Tibial nerve (tissue), 4 donors: ENCODE data around the gene INPP5E. TPM values are rescaled to one million over a fixed set of nuclear protein-coding genes. Genes with fewer than 3 reads are reported as not detected.

Experiments used
- DNase-seq, 2 donors: peaks; one replicate each; pipeline ENCODE4 v3.0.0-alpha.2; 2019; ENCODE audit warnings: low spot score in 2 of 2
- H3K27ac ChIP-seq, 4 donors: fragments of 200-600 bp; sonication (generic) in 3 of 4; one replicate each; pipeline ENCODE4 v1.5.1; 2017 to 2019; ENCODE audit warnings: mild to moderate bottlenecking in 1 of 4
- H3K27me3 ChIP-seq, 2 donors: fragments of 200-600 bp; sonication (generic) in 1 of 2; one replicate each; pipeline versions ENCODE4 v1.5.1 to v1.6.0; 2017 to 2019
- H3K36me3 ChIP-seq, 3 donors: fragments of 200-600 bp; sonication (generic); one replicate each; pipeline ENCODE4 v1.5.1; 2018 to 2019
- H3K4me1 ChIP-seq, 4 donors: fragments of 200-600 bp; sonication (generic) in 3 of 4; one replicate each; pipeline ENCODE4 v1.5.1; 2017 to 2019
- H3K4me3 ChIP-seq, 4 donors: fragments of 200-600 bp; sonication (generic) in 3 of 4; one replicate each; pipeline ENCODE4 v1.5.1; 2017 to 2019; ENCODE audit warnings: mild to moderate bottlenecking in 1 of 4, moderate library complexity in 1 of 4
- H3K9me3 ChIP-seq, 4 donors: fragments of 200-600 bp; sonication (generic) in 3 of 4; one replicate each; pipeline ENCODE4 v1.5.1; 2017 to 2019
- CTCF ChIP-seq, 5 experiments: fragments of 200-600 bp in 3 of 5; fragments of 450-650 bp in 2 of 5; sonication (generic) in 3 of 5; IDR thresholded peaks; one replicate each; pipeline ENCODE4 v1.5.1; 2016 to 2019; ENCODE audit warnings: antibody characterized with exemption in 5 of 5, mild to moderate bottlenecking in 3 of 5, moderate library complexity in 2 of 5
- EP300 ChIP-seq, 2 donors: sonication (generic); formaldehyde crosslinking; IDR thresholded peaks; one replicate each; pipeline ENCODE4 v1.6.1; 2017; ENCODE audit warnings: antibody characterized with exemption in 2 of 2, mild to moderate bottlenecking in 1 of 2
- POLR2A ChIP-seq, 2 donors: fragments of 450-650 bp; IDR thresholded peaks; one replicate each; pipeline ENCODE4 v1.6.1; 2017; ENCODE audit warnings: antibody characterized with exemption in 2 of 2, mild to moderate bottlenecking in 2 of 2, moderate library complexity in 2 of 2
- WGBS, 2 donors: methylation state at CpG; one replicate each; pipeline ENCODE4 v1.1.5; 2018; 5-methylcytosine and 5-hydroxymethylcytosine counted together
- total RNA-seq, 4 donors: library from RNA; depleted of rRNA; stranded (reverse); fragments of >200 nt; gene quantifications; one replicate each; pipeline ENCODE4 v1.1.0, GENCODE V29; 2016

INPP5E gene
- total RNA-seq, 4 donors from 2014 or later = 15.1 to 23.1 (median 18.6) TPM

DNA sequence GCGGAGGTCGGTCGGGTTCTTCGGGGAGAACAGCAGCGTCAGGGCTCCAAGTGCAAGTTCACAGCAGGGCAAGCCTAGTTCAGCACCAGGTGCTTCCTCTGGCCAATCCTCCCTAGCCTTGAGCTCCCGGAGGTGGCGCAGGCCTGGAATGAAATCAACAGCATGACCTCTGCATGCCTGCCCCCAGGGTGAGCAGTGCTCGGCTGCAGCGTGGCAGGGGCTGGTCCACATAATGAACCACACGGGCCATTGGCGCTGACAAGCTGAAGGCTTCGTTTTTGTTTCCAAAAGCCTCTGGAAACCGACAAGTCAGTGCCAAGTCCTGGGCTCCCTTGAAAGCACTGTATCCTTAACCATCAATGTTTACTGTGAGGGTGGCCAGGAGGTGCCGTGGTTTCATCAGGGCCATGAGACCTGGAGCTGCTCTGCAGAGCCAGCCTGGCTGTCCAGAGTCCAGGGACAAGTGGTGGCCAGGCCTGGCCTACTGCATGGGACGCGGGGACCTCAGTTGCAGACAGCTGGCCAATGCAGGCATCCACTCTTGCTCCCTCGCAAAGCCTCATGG is 2.1 kb upstream of the INPP5E start:
- TF ChIP-seq EP300 (IDR thresholded peaks at IDR 0.05) (no peak), POLR2A (IDR thresholded peaks at IDR 0.05) (no peak), CTCF (IDR thresholded peaks at IDR 0.05) (no peak)
- WGBS, 2 donors = 71 to 80% methylated on average over 12 to 15 of the region's 17 CpGs
- H3K36me3 ChIP-seq = peaks cover 0 to 63% (median 9%) of the 10 kb centered on the region in 3 donors

GRCh38 chr9:136441191-136441680 is 1.6 kb upstream of the INPP5E start:
- peaks cover 0 to 63% (median 5%) of the 10 kb centered on the region in 3 donors for H3K36me3 ChIP-seq
- TF ChIP-seq EP300 (IDR thresholded peaks at IDR 0.05) = no peak
- no peak for TF ChIP-seq POLR2A (IDR thresholded peaks at IDR 0.05)
- no peak for TF ChIP-seq CTCF (IDR thresholded peaks at IDR 0.05)
- no peak overlapping the region for H3K4me3 ChIP-seq
- H3K9me3 ChIP-seq = no peaks in the 10 kb centered on the region
- peaks cover 0 to 35% (median 21%) of the 10 kb centered on the region in 4 donors for H3K4me1 ChIP-seq
- 84 to 93% methylated on average over 15 of the region's 15 CpGs for WGBS, 2 donors
- no peaks in the 10 kb centered on the region for H3K27me3 ChIP-seq
- DNase-seq = no peak
- no peak overlapping the region for H3K27ac ChIP-seq

More for the DNA sequence above, 2.1 kb upstream of the INPP5E start:
- DNase-seq = no peak
- Histone ChIP-seq H3K27me3 (no peaks in the 10 kb centered on the region), H3K4me1 (peaks cover 0 to 30% (median 20%) of the 10 kb centered on the region in 4 donors), H3K27ac (no peak overlapping the region), H3K4me3 (no peak overlapping the region), H3K9me3 (no peaks in the 10 kb centered on the region)

DNA sequence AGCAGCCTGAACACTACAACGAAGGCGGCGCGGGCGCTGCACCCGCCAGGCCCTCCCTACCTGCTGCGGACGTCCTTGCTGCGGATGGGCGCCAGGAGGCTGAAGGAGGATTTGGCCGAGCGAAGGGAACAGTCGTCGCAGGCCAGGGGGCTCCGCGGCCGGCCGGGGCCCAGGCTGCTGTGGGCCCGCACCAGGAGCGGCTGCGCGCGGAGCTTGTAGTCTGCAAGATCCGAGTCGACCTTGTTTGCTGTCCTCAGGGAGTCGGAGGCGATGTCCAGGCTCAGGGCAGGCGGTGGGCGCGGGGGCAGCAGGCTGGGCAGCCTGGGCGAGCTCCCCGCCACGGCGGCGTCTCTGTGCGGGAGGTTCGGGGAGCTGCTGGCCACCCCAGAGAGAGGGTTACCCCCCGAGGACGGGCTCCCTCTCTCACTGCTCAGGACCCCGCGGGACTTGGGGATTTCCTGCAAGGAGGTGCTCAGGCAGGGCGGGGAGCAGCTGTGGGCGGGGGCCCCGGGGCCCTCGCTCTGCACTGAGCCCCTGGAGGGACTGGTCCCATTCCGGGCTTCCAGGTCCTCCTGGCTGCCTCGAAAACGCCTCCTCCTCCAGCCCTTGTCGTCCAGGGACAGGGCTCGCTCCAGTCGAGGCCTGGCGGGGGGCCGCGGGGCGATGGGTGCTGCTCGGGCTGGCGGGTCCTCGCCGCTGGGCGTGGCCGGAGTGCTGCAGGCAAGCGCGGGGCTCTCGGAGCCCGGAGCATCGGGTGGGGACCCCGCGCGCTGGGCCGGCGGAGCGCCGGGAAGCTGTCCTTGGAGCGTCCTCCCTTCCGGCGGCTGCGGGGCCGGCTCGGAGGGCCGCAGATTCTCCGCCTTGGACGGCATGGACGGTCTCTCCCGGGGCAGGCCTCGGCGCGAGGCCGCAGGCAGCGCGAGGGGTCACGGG is 831 bp downstream of the INPP5E start:
- TF ChIP-seq EP300 (IDR thresholded peaks at IDR 0.05) (no peak), CTCF (IDR thresholded peaks at IDR 0.05) (no peak), POLR2A (IDR thresholded peaks at IDR 0.05) (no peak)
- Histone ChIP-seq H3K36me3 (peaks cover 0 to 61% (median 0%) of the 10 kb centered on the region in 3 donors), H3K27me3 (no peaks in the 10 kb centered on the region), H3K9me3 (no peaks in the 10 kb centered on the region), H3K4me3 (peak overlapping the region; percentile 69 to 86 (median 82)), H3K27ac (peak overlapping the region; percentile 44 to 87 (median 84)), H3K4me1 (peaks cover 0 to 43% (median 21%) of the 10 kb centered on the region in 4 donors)
- 0% methylated on average over 20 to 29 of the region's 91 CpGs for WGBS, 2 donors
- DNase-seq = no peak

DNA sequence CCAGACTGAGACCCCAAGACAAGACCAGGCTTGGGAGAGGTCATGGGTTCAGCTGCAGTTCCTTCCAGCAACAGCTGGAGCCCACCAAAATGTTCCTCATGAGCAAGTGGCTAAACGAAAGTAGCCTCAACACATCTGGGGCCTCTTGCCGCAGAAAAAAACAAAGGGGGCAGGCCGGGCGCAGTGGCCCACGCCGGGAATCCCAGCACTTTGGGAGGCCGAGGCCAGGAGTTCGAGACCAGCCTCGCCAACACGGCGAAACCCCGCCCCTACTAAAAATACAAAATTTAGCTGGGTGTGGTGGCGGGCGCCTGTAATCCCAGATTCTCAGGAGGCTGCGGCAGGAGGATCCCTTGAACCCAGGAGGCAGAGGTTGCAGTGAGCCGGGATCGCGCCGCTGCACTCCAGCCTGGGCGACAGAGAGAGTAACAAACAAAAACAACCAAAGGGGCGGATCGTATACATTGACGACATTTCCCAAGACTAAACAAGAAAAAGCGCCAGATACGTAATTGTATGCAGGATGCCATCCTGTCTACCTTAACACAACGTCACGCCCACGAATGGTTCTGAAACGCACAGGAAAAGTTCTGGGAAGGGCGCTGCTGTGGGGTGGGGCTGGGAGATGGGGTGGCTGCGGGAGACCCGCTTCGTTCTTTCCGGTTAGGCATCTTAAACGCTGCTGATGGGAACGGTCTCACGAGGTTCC is 1.7 kb downstream of the INPP5E start:
- DNase-seq = no peak
- Histone ChIP-seq H3K27me3 (no peaks in the 10 kb centered on the region), H3K4me3 (peak overlapping the region; percentile 69 to 86 (median 82)), H3K27ac (peak overlapping the region in 3 of 4 donors; percentile 44 to 87 (median 87)), H3K9me3 (no peaks in the 10 kb centered on the region), H3K4me1 (peaks cover 0 to 43% (median 21%) of the 10 kb centered on the region in 4 donors), H3K36me3 (peaks cover 0 to 61% (median 0%) of the 10 kb centered on the region in 3 donors)
- WGBS, 2 donors = 44 to 54% methylated on average over 30 to 37 of the region's 37 CpGs
- TF ChIP-seq POLR2A (IDR thresholded peaks at IDR 0.05) (no peak), CTCF (IDR thresholded peaks at IDR 0.05) (no peak), EP300 (IDR thresholded peaks at IDR 0.05) (no peak)
